Peyer's patch (tissue), 4 donors: ENCODE measurements around the gene BMS1.

Experiments used
- CTCF ChIP-seq, 6 experiments: fragments of 450-650 bp in 4 of 6; fragments of 200-600 bp in 2 of 6; sonication (generic) in 1 of 6; IDR thresholded peaks; one replicate each; pipeline ENCODE4 v1.5.1; 2017 to 2019; ENCODE audit warnings: antibody characterized with exemption in 6 of 6, mild to moderate bottlenecking in 3 of 6, moderate library complexity in 1 of 6
- POLR2A ChIP-seq, 2 donors: fragments of 450-650 bp; IDR thresholded peaks; one replicate each; pipeline ENCODE4 v1.5.1; 2017; ENCODE audit warnings: antibody characterized with exemption in 2 of 2, mild to moderate bottlenecking in 2 of 2, moderate library complexity in 2 of 2

- no peak for TF ChIP-seq CTCF (IDR thresholded peaks at IDR 0.05)
- no peak for TF ChIP-seq POLR2A (IDR thresholded peaks at IDR 0.05)
Measured at GRCh38 chr10:42872865-42873435, 90.4 kb downstream of the BMS1 start.
